Right lobe of liver (tissue), 4 donors: ENCODE data around the gene CSNK1G2.

Experiments used
- CTCF ChIP-seq, 4 donors: fragments of 200-600 bp in 3 of 4; fragments of 450-650 bp in 1 of 4; IDR thresholded peaks; one replicate each; pipeline versions ENCODE4 v1.5.1 to v1.8.0; 2016 to 2022; ENCODE audit warnings: antibody characterized with exemption in 4 of 4, mild to moderate bottlenecking in 2 of 4
- POLR2A ChIP-seq: fragments of 450-650 bp; IDR thresholded peaks from one replicate; pipeline ENCODE4 v1.6.1; 2017; ENCODE audit warnings: antibody characterized with exemption, mild to moderate bottlenecking
- donor health status: DM: no; HTN: no; CAD: no.
- donor health status: DM: no; HTN: no; CAD: no.
- donor health status: DM: no; HTN: yes; CAD: no.

- no peak for TF ChIP-seq CTCF (IDR thresholded peaks at IDR 0.05)
- TF ChIP-seq POLR2A = no peak
These were observed 38.7 kb downstream of the CSNK1G2 start for GRCh38 chr19:1979642-1980041.
